Choroid plexus epithelial cell (primary cell): ENCODE data around the gene NLRP3.
A peak's percentile ranks its signal among the peaks of the same experiment; 100 is the strongest.
"Not testable (repeated sequence)": the region's sequence is repeated elsewhere in the genome, so short reads cannot be mapped to it uniquely, and the experiment has no call there.

Experiments used
- DNase-seq: peaks from one replicate; pipeline ENCODE4 v3.0.0-alpha.2; 2010; ENCODE audit warnings: low read depth
- H3K4me3 ChIP-seq: 2 replicates; pipeline ENCODE4 v1.5.1; 2011; ENCODE audit warnings: low read depth, mild to moderate bottlenecking, control low read depth, low read length, moderate library complexity
- TF ChIP-seq, protein P1 (sequence below): conservative IDR thresholded peaks from 2 replicates; pipeline ENCODE4 v1.5.1; 2011; ENCODE audit warnings: low read depth, mild to moderate bottlenecking, control low read depth, inconsistent platforms, low read length, moderate library complexity

Gene NLRP3

DNA sequence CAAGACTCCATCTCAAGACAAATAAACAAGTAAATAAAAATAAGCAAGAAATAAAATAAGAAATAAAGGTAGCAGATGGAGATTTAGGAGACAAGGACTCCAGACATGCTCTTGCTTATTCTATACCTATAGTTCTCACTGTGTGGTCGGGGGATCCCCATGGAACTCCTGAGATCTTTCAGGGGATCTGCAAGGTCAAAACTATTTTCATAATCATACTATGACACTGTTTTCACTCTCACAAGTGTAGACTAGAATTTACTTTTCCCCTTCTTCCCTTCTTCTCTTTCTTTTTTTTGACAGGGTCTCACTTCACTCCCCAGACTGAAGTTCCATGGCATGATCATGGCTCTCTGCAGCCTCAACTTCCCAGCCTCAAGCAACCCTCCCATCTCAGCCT is 29.8 kb upstream of the NLRP3 start:
- TF ChIP-seq, protein P1, sequence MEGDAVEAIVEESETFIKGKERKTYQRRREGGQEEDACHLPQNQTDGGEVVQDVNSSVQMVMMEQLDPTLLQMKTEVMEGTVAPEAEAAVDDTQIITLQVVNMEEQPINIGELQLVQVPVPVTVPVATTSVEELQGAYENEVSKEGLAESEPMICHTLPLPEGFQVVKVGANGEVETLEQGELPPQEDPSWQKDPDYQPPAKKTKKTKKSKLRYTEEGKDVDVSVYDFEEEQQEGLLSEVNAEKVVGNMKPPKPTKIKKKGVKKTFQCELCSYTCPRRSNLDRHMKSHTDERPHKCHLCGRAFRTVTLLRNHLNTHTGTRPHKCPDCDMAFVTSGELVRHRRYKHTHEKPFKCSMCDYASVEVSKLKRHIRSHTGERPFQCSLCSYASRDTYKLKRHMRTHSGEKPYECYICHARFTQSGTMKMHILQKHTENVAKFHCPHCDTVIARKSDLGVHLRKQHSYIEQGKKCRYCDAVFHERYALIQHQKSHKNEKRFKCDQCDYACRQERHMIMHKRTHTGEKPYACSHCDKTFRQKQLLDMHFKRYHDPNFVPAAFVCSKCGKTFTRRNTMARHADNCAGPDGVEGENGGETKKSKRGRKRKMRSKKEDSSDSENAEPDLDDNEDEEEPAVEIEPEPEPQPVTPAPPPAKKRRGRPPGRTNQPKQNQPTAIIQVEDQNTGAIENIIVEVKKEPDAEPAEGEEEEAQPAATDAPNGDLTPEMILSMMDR, result no peak
- DNase-seq, result no peak
- no peak overlapping the region for H3K4me3 ChIP-seq

DNA sequence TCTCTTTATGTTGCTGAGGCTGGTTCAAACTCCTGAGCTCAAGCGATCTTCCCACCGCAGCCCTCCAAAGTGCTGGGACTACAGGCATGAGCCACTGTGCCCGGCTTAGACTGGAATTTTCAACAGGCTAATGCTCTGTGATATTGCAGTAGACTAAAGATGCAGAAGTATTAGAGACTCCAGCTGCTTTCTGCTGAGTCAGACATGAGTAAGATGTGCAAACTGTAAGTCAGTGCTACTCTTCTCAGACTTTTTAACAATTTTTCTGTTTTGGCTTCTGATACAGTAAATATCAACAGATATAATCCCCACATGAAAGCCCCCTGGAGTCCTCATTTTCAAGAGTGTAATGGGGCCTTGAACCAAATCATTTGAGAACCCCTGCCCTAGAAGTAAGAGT is 29.3 kb upstream of the NLRP3 start:
- H3K4me3 ChIP-seq, result no peak overlapping the region
- TF ChIP-seq, protein P1, result no peak
- peak; percentile 58 for DNase-seq

DNA sequence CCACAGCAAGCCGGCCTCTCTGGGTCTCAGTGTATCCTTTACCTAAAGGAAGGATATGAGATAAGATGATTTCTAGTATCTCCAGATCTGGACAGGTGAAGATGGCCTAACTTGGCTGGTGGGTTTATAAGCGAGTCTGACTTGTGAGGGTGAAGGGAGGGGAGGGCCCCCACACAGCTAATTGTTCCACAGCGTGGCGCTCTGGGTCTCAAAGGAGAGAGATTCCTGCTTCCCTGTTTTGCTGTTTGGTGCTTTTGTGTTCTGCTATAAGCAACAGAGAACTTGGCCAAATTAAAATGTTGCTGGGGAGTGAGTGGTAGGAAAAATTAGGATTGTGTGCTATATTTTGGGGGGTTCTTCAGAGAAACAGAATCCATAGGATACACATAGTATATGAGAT is 28.9 kb upstream of the NLRP3 start:
- no peak overlapping the region for H3K4me3 ChIP-seq
- TF ChIP-seq, protein P1, result no peak
- no peak for DNase-seq

DNA sequence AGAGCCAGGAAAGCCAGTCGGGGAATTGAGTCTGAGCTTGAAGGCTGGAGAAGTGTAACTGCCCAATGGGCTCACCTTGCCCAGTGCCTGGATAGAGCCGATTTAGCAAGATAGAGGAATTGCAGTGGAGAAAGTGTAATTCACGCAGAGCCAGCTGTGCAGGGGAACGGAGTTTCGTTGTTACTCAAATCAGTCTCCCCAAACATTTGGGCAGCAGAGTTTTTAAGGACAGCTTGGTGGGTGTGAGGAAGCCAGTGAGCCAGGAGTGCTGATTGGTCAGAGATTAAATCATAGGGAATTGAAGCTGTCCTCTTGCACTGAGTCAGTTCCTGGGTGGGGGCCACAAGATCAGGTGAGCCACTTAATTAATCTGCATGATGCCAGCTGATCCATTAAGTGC is 28.4 kb upstream of the NLRP3 start:
- TF ChIP-seq, protein P1, result no peak
- no peak for DNase-seq
- H3K4me3 ChIP-seq, result no peak overlapping the region

DNA sequence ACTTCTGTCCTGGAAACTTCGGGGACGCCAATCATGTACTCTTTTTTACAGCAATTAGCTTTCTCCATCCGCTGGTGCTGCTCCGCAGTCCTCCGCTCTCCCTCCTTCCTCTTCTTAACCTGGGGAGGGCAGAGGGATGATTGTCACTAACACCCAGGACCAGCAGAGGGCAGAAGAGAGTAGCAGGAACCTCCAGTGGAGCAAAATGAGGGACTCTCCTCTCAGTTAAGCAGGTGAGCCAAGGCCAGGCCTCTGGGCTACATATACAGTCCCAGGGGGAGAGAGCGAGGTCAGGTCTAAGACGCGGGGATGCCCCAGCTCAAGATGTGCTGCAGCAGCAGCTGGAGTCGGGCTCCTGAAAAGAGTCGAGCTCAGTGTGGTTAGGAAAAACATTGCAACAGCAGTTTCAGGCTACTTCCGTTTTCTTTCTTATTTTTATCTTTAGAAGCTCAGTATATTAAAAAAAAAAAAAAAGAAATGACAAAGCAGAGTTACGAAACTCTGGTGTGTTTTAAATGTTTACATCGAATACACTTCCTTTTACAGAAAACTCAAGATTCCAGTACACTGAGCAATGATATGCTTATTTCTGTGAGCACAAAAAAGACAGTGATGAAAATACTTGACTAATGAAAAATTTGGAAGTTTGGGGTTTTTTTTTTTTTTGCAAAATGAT is 25.7 kb upstream of the NLRP3 start:
- TF ChIP-seq, protein P1, result peak; percentile 98
- peak overlapping the region; percentile 42 for H3K4me3 ChIP-seq
- peak; percentile 82 for DNase-seq

DNA sequence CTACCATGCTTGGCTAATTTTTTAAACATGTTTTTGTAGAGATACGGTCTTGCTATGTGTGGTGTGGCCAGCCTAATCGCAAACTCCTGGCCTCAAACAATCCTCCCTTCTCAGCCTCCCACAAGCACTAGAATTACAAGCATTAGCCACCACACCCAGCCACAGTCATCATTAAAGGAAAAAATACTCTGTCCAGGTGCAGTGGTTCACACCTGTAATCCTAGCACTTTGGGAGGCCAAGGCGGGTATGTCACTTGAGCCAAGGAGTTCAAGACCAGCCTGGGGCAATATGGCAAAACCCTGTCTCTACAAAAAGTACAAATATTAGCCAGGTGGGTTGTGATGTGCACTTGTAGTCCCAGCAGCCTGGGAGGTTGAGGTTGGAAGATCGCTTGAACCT is 25.0 kb upstream of the NLRP3 start:
- no peak for DNase-seq
- no peak overlapping the region for H3K4me3 ChIP-seq
- TF ChIP-seq, protein P1, result no peak

DNA sequence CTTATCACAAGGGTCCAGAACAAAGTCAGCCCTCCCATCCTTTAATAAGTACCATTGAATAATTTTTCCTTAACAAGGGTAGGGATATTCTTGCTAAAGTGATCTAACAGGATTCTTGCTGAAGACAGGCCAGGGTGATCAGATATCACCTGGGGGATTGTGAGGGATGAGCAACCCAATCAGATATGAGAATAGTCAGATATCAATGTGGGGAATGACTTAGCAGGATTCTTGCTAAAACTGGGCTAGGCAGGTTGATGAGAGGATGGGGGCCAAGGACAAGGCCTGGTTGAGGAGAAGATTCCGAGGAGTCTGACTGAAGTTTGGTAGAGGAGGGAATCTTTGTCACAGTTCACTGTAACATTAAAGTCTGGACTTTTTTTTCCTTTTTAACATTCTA is 23.9 kb upstream of the NLRP3 start:
- TF ChIP-seq, protein P1, result no peak

DNA sequence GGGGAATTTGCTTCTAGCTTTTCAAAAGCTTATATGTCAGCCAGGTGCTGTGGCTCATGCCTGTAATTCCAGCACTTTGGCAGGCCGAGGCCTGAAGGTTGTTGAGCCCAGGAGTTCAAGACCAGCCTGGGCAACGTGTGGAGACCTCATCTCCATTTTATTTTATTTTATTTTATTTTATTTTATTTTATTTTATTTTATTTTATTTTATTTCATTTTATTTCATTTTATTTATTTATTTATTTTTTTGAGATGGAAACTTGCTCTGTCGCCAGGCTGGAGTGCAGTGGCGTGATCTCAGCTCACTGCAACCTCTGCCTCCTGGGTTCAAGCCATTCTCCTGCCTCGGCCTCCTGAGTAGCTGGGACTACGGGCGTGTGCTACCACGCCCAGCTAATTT is 20.9 kb upstream of the NLRP3 start:
- not testable (repeated sequence) for DNase-seq

More for the DNA sequence above, 23.9 kb upstream of the NLRP3 start:
- DNase-seq, result no peak
- no peak overlapping the region for H3K4me3 ChIP-seq

More for the DNA sequence above, 20.9 kb upstream of the NLRP3 start:
- not testable (repeated sequence) for H3K4me3 ChIP-seq
